GM12891 (cell line): Measurements from ENCODE around the gene GRIK4.

ENCODE experiments used
- DNase-seq: peaks from one replicate; pipeline ENCODE4 v3.0.0; 2011; ENCODE audit warnings: low spot score; ENCODE audit not compliant: insufficient read length
- FAIRE-seq: peaks from 2 replicates; lab custom pipeline; 2011; peaks lifted over from hg19 to GRCh38; lab: Jason Lieb, UNC
- PAX5 ChIP-seq: IDR thresholded peaks from 2 replicates; pipeline ENCODE4 v1.6.1; 2011; ENCODE audit warnings: low read length, moderate library complexity, mild to moderate bottlenecking; ENCODE audit not compliant: insufficient read depth, severe bottlenecking
- POLR2A ChIP-seq: IDR thresholded peaks from 2 replicates; pipeline ENCODE4 v1.6.1; 2011; ENCODE audit warnings: low read depth, low read length, control low read depth
- POLR2AphosphoS5 ChIP-seq: IDR thresholded peaks from 2 replicates; pipeline ENCODE4 v1.6.1; 2011; ENCODE audit warnings: low read depth, low read length, control low read depth
- POU2F2 ChIP-seq: IDR thresholded peaks from 2 replicates; pipeline ENCODE4 v1.6.1; 2011; ENCODE audit warnings: low read depth, mild to moderate bottlenecking, control low read depth, low read length, moderate library complexity
- SPI1 ChIP-seq: IDR thresholded peaks from 2 replicates; pipeline ENCODE4 v1.6.1; 2011; ENCODE audit warnings: low read depth, low read length, control low read depth
- TAF1 ChIP-seq: IDR thresholded peaks from 2 replicates; pipeline ENCODE4 v1.6.1; 2011; ENCODE audit warnings: low read depth, low read length, control low read depth

The GRIK4 gene

GRCh38 chr11:121035780-121036179 is 524.2 kb downstream of the GRIK4 start:
- DNase-seq (no peak), FAIRE-seq (peak; percentile 38)
- TF ChIP-seq PAX5 (no peak), POU2F2 (no peak), POLR2AphosphoS5 (no peak), SPI1 (no peak), POLR2A (no peak), TAF1 (no peak)

GRCh38 chr11:121037016-121037415 is 525.5 kb downstream of the GRIK4 start:
- TF ChIP-seq SPI1, result no peak
- no peak for TF ChIP-seq PAX5
- no peak for TF ChIP-seq POLR2AphosphoS5
- no peak for TF ChIP-seq POU2F2
- TF ChIP-seq TAF1, result no peak
- TF ChIP-seq POLR2A, result no peak
- no peak for DNase-seq
- FAIRE-seq, result no peak
